WTC11 (cell line): ENCODE data around the gene SUPT3H. TPM values are rescaled to one million over a fixed set of nuclear protein-coding genes. Genes with fewer than 3 reads are reported as not detected.

Experiments
- ATAC-seq: fragments of 200-7000 bp; cut with Tn5 transposase; 2 replicates; pipeline ENCODE4 v1.10.0; 2021; ENCODE audit warnings: mild to moderate bottlenecking, moderate library complexity
- CTCF ChIA-PET: fragments of 300-600 bp; sonication (Branson Sonifier 250); formaldehyde crosslinking; loops from one replicate; lab custom pipeline; 2021; ENCODE audit warnings: antibody characterized with exemption; lab: Charles Lee
- POLR2A ChIA-PET: fragments of 350-600 bp; sonication (Branson Sonifier 250); formaldehyde crosslinking; loops from one replicate; lab custom pipeline; 2021; ENCODE audit warnings: antibody characterized with exemption; lab: Charles Lee
- DNase-seq: peaks from one replicate; pipeline ENCODE4 v3.0.0; 2021; ENCODE audit warnings: low spot score
- H3K27ac Mint-ChIP-seq: 2 replicates; pipeline ENCODE4 v1.8.0; 2021; ENCODE audit warnings: mixed read lengths
- H3K27me3 Mint-ChIP-seq: 2 replicates; pipeline ENCODE4 v1.8.0; 2021; ENCODE audit warnings: low read depth, mild to moderate bottlenecking, moderate library complexity, mixed read lengths
- H3K36me3 Mint-ChIP-seq: 2 replicates; pipeline ENCODE4 v1.8.0; 2021; ENCODE audit warnings: mixed read lengths
- H3K4me1 Mint-ChIP-seq: 2 replicates; pipeline ENCODE4 v1.8.0; 2022; ENCODE audit warnings: mixed read lengths
- H3K4me3 Mint-ChIP-seq: 2 replicates; pipeline ENCODE4 v1.8.0; 2021; ENCODE audit warnings: mild to moderate bottlenecking, moderate library complexity, mixed read lengths
- H3K9me3 Mint-ChIP-seq: 2 replicates; pipeline ENCODE4 v1.8.0; 2021; ENCODE audit warnings: mixed read lengths
- ATF1 ChIP-seq: sonication (generic); formaldehyde crosslinking; IDR thresholded peaks from 2 replicates; pipeline ENCODE4 v1.8.1; 2023; ENCODE audit warnings: mild to moderate bottlenecking, moderate library complexity, missing genetic modification reagents
- ATF3 ChIP-seq: sonication (generic); formaldehyde crosslinking; conservative IDR thresholded peaks from 2 replicates; pipeline ENCODE4 v1.8.1; 2022; ENCODE audit warnings: mild to moderate bottlenecking, missing genetic modification reagents
- CDX4 ChIP-seq: fragments of 250-450 bp; sonication (Bioruptor Pico); IDR thresholded peaks from 2 replicates; pipeline ENCODE4 v1.9.0; 2021; ENCODE audit warnings: moderate library complexity, mild to moderate bottlenecking, inconsistent platforms, borderline replicate concordance
- FOXJ3 ChIP-seq: sonication (generic); formaldehyde crosslinking; IDR thresholded peaks from 2 replicates; pipeline ENCODE4 v1.9.0; 2021; ENCODE audit warnings: missing genetic modification reagents, mild to moderate bottlenecking, borderline replicate concordance
- GRHL2 ChIP-seq: fragments of 250-450 bp; sonication (Bioruptor Pico); IDR thresholded peaks from 2 replicates; pipeline ENCODE4 v1.8.0; 2022; ENCODE audit warnings: mild to moderate bottlenecking, moderate library complexity; ENCODE audit not compliant: insufficient replicate concordance, severe bottlenecking
- GTF2I ChIP-seq: fragments of 250-450 bp; sonication (Bioruptor Pico); conservative IDR thresholded peaks from 2 replicates; pipeline ENCODE4 v1.4.0; 2021; ENCODE audit warnings: mild to moderate bottlenecking
- HMGXB4 ChIP-seq: sonication (generic); formaldehyde crosslinking; IDR thresholded peaks from 2 replicates; pipeline ENCODE4 v1.8.1; 2023; ENCODE audit warnings: mild to moderate bottlenecking, moderate library complexity, missing genetic modification reagents
- MAX ChIP-seq: sonication (generic); formaldehyde crosslinking; IDR thresholded peaks from 2 replicates; pipeline ENCODE4 v1.8.0; 2022; ENCODE audit warnings: mild to moderate bottlenecking, missing genetic modification reagents
- MLX ChIP-seq: sonication (generic); formaldehyde crosslinking; IDR thresholded peaks from 2 replicates; pipeline ENCODE4 v1.8.1; 2023; ENCODE audit warnings: mild to moderate bottlenecking, missing genetic modification reagents, moderate library complexity
- PRDM15 ChIP-seq: sonication (generic); formaldehyde crosslinking; IDR thresholded peaks from 2 replicates; pipeline ENCODE4 v1.8.0; 2022; ENCODE audit warnings: missing genetic modification reagents
- PREB ChIP-seq: sonication (generic); formaldehyde crosslinking; IDR thresholded peaks from 2 replicates; pipeline ENCODE4 v1.8.1; 2022; ENCODE audit warnings: mild to moderate bottlenecking, missing genetic modification reagents, moderate library complexity, borderline replicate concordance
- PRRX2 ChIP-seq: fragments of 250-450 bp; sonication (Bioruptor Pico); IDR thresholded peaks from 2 replicates; pipeline ENCODE4 v1.8.0; 2021; ENCODE audit warnings: mild to moderate bottlenecking
- RELA ChIP-seq: sonication (generic); formaldehyde crosslinking; IDR thresholded peaks from 2 replicates; pipeline ENCODE4 v1.8.1; 2022; ENCODE audit warnings: missing genetic modification reagents, mild to moderate bottlenecking, borderline replicate concordance
- SOX15 ChIP-seq: fragments of 250-450 bp; sonication (Bioruptor Pico); IDR thresholded peaks from 2 replicates; pipeline ENCODE4 v1.9.0; 2021; ENCODE audit warnings: mild to moderate bottlenecking
- ZBTB21 ChIP-seq: sonication (generic); formaldehyde crosslinking; IDR thresholded peaks from 2 replicates; pipeline ENCODE4 v1.8.1; 2023; ENCODE audit warnings: mild to moderate bottlenecking, missing genetic modification reagents, borderline replicate concordance
- ZBTB43 ChIP-seq: sonication (generic); formaldehyde crosslinking; IDR thresholded peaks from 2 replicates; pipeline ENCODE4 v1.8.1; 2023; ENCODE audit warnings: mild to moderate bottlenecking, missing genetic modification reagents
- ZMAT4 ChIP-seq: fragments of 250-450 bp; sonication (Bioruptor Pico); IDR thresholded peaks from 2 replicates; pipeline ENCODE4 v1.9.0; 2021; ENCODE audit warnings: mild to moderate bottlenecking
- ZNF416 ChIP-seq: fragments of 250-450 bp; sonication (Bioruptor Pico); IDR thresholded peaks from 2 replicates; pipeline ENCODE4 v1.9.0; 2021; ENCODE audit warnings: mild to moderate bottlenecking, inconsistent platforms
- total RNA-seq: library from RNA; stranded (reverse); gene quantifications from 3 replicates; pipeline ENCODE4 v1.2.3, GENCODE V29; 2021

The SUPT3H gene
- total RNA-seq, 1 experiment from 2014 or later, result 15.3 TPM

GRCh38 chr6:45138765-45139164, 239.0 kb downstream of the SUPT3H start:
- ChIA-PET POLR2A (no interaction called here), CTCF (no interaction called here)
- no peak for DNase-seq
- TF ChIP-seq ATF3, result no peak
- TF ChIP-seq ZNF416 (CRISPR knock-in tag), result no peak
- no peak for TF ChIP-seq PRRX2
- no peak for TF ChIP-seq GTF2I (CRISPR knock-in tag)
- no peak for TF ChIP-seq CDX4 (CRISPR knock-in tag)
- TF ChIP-seq HMGXB4 (CRISPR knock-in tag), result no peak
- TF ChIP-seq FOXJ3 (CRISPR knock-in tag), result no peak
- no peak for TF ChIP-seq RELA (CRISPR knock-in tag)
- TF ChIP-seq SOX15, result no peak
- TF ChIP-seq PRDM15 (CRISPR knock-in tag), result no peak
- no peak for TF ChIP-seq ATF1 (CRISPR knock-in tag)
- TF ChIP-seq ZBTB21 (CRISPR knock-in tag), result no peak
- no peak for TF ChIP-seq PREB (CRISPR knock-in tag)
- no peak for TF ChIP-seq GRHL2 (CRISPR knock-in tag)
- no peak for TF ChIP-seq ZBTB43 (CRISPR knock-in tag)
- TF ChIP-seq MAX (CRISPR knock-in tag), result no peak
- no peak for TF ChIP-seq MLX
- TF ChIP-seq ZMAT4 (CRISPR knock-in tag), result no peak
- Mint-ChIP-seq H3K9me3 (peaks cover 16% of the 10 kb centered on the region), H3K36me3 (peaks cover 5% of the 10 kb centered on the region), H3K4me3 (no peak overlapping the region), H3K4me1 (peaks cover 19% of the 10 kb centered on the region), H3K27ac (no peak overlapping the region), H3K27me3 (no peaks in the 10 kb centered on the region)
- no peak for ATAC-seq
